Neuronal stem cell (in vitro differentiated cells): ENCODE results near the gene PSTPIP1.

Experiments used
- DNase-seq: peaks from one replicate; pipeline ENCODE4 v3.0.0-alpha.2; 2013; ENCODE audit warnings: low spot score
- H2AFZ ChIP-seq: one replicate; pipeline ENCODE4 v1.6.1; 2013; ENCODE audit warnings: mild to moderate bottlenecking, low read length, inconsistent platforms
- H2AK5ac ChIP-seq: 2 replicates; pipeline ENCODE4 v1.6.1; 2013; ENCODE audit warnings: low read depth, mild to moderate bottlenecking, inconsistent platforms, low read length, moderate library complexity, mixed read lengths
- H2BK120ac ChIP-seq: 2 replicates; pipeline ENCODE4 v1.6.1; 2013; ENCODE audit warnings: low read depth, mild to moderate bottlenecking, inconsistent platforms, low read length, moderate library complexity, mixed read lengths
- H2BK12ac ChIP-seq: one replicate; pipeline ENCODE4 v1.6.1; 2013; ENCODE audit warnings: low read length, inconsistent platforms
- H2BK15ac ChIP-seq: 2 replicates; pipeline ENCODE4 v1.6.1; 2013; ENCODE audit warnings: mild to moderate bottlenecking, low read length, inconsistent platforms, mixed read lengths
- H2BK5ac ChIP-seq: one replicate; pipeline ENCODE4 v1.6.1; 2013; ENCODE audit warnings: inconsistent platforms, mild to moderate bottlenecking, low read length, moderate library complexity
- H3K14ac ChIP-seq: one replicate; pipeline ENCODE4 v1.6.1; 2013; ENCODE audit warnings: low read length, inconsistent platforms
- H3K18ac ChIP-seq: 2 replicates; pipeline ENCODE4 v1.6.1; 2013; ENCODE audit warnings: low read length, inconsistent platforms
- H3K23ac ChIP-seq: 2 replicates; pipeline ENCODE4 v1.6.1; 2013; ENCODE audit warnings: low read depth, mild to moderate bottlenecking, mixed read lengths, low read length, inconsistent platforms; ENCODE audit not compliant: poor library complexity
- H3K27ac ChIP-seq: replicated peaks from 3 replicates; pipeline ENCODE4 v1.5.1; 2013; ENCODE audit warnings: low read length, inconsistent platforms
- H3K27me3 ChIP-seq, 3 experiments: 2 replicates each; pipeline ENCODE4 v1.6.1; 2013; ENCODE audit warnings: low read length in 3 of 3, mild to moderate bottlenecking in 2 of 3, inconsistent platforms in 1 of 3, low read depth in 1 of 3, mixed read lengths in 1 of 3, moderate library complexity in 1 of 3; ENCODE audit not compliant: control insufficient read depth in 3 of 3, insufficient read depth in 3 of 3
- H3K36me3 ChIP-seq, 2 donors: replicated peaks in 1 of 2; 2 replicates each; pipeline ENCODE4 v1.6.1; 2013; ENCODE audit warnings: low read length in 2 of 2; ENCODE audit not compliant: control insufficient read depth in 2 of 2, insufficient read depth in 2 of 2
- H3K4ac ChIP-seq: 2 replicates; pipeline ENCODE4 v1.6.1; 2013; ENCODE audit warnings: inconsistent platforms, mild to moderate bottlenecking, low read length, moderate library complexity
- H3K4me1 ChIP-seq, 2 donors: 1 replicate in 1 of 2; 2 replicates in 1 of 2; pipeline ENCODE4 v1.6.1; 2013; ENCODE audit warnings: low read length in 2 of 2, low read depth in 1 of 2; ENCODE audit not compliant: control insufficient read depth in 2 of 2, insufficient read depth in 1 of 2
- H3K4me2 ChIP-seq: one replicate; pipeline ENCODE4 v1.6.1; 2013; ENCODE audit warnings: mild to moderate bottlenecking, low read length, inconsistent platforms; ENCODE audit not compliant: insufficient read depth, poor library complexity, severe bottlenecking
- H3K4me3 ChIP-seq, 2 donors: 2 replicates each; pipeline ENCODE4 v1.5.1; 2013; ENCODE audit warnings: low read length in 2 of 2, mild to moderate bottlenecking in 2 of 2, inconsistent platforms in 1 of 2, moderate library complexity in 1 of 2
- H3K79me1 ChIP-seq: one replicate; pipeline ENCODE4 v1.6.1; 2013; ENCODE audit warnings: low read depth, mild to moderate bottlenecking, inconsistent platforms, low read length, moderate library complexity
- H3K9ac ChIP-seq: one replicate; pipeline ENCODE4 v1.6.1; 2013; ENCODE audit warnings: mild to moderate bottlenecking, low read depth, low read length, inconsistent platforms; ENCODE audit not compliant: poor library complexity
- H3K9me3 ChIP-seq, 2 donors: replicated peaks in 1 of 2; 2 replicates each; pipeline versions ENCODE3 to v1.6.1; 2013; ENCODE audit warnings: low read length in 2 of 2, mild to moderate bottlenecking in 2 of 2, inconsistent platforms in 1 of 2, low read depth in 1 of 2, mixed read lengths in 1 of 2, moderate library complexity in 1 of 2; ENCODE audit not compliant: control insufficient read depth in 2 of 2, insufficient read depth in 1 of 2
- H4K8ac ChIP-seq: one replicate; pipeline ENCODE4 v1.6.1; 2013; ENCODE audit warnings: low read depth, mild to moderate bottlenecking, inconsistent platforms, low read length, moderate library complexity
- H4K91ac ChIP-seq: one replicate; pipeline ENCODE4 v1.6.1; 2013; ENCODE audit warnings: low read length, low read depth, mild to moderate bottlenecking, inconsistent platforms; ENCODE audit not compliant: poor library complexity
- WGBS, 2 donors: extraction: QIAGEN DNeasy Blood & Tissue Kit; methylation state at CpG; one replicate each; pipeline ENCODE4 v1.1.7; 2013; ENCODE audit warnings: missing lambda C conversion rate in 2 of 2, mixed read lengths in 1 of 2; ENCODE audit not compliant: insufficient read length in 2 of 2, insufficient replicate concordance in 1 of 2; ENCODE audit errors: extremely low coverage in 2 of 2; 5-methylcytosine and 5-hydroxymethylcytosine counted together

PSTPIP1 gene

GRCh38 chr15:77035999-77036471 lies 41.1 kb downstream of the PSTPIP1 start:
- H3K27me3 ChIP-seq, result no peaks in the 10 kb centered on the region
- H3K4ac ChIP-seq, result no peak overlapping the region
- H2BK15ac ChIP-seq, result no peak overlapping the region
- H2AK5ac ChIP-seq, result no peak overlapping the region
- H3K36me3 ChIP-seq, result peaks cover 12 to 26% of the 10 kb centered on the region in 2 donors
- H4K8ac ChIP-seq, result no peak overlapping the region
- peak overlapping the region; percentile 17 for H3K14ac ChIP-seq
- no peak overlapping the region for H2BK120ac ChIP-seq
- H2BK5ac ChIP-seq, result no peak overlapping the region
- peaks cover 9 to 17% of the 10 kb centered on the region in 2 donors for H3K4me1 ChIP-seq
- no peak overlapping the region for H2BK12ac ChIP-seq
- no peak overlapping the region for H4K91ac ChIP-seq
- WGBS, 2 donors, result no CpG with 5 or more reads among the region's 13 CpGs
- peaks cover 9% of the 10 kb centered on the region for H3K79me1 ChIP-seq
- H3K27ac ChIP-seq, result no peak overlapping the region
- H3K4me2 ChIP-seq, result no peak overlapping the region
- DNase-seq, result no peak
- peak overlapping the region; percentile 75 for H3K23ac ChIP-seq
- no peaks in the 10 kb centered on the region for H3K9me3 ChIP-seq
- H3K18ac ChIP-seq, result peak overlapping the region; percentile 77
- H2AFZ ChIP-seq, result no peak overlapping the region
- H3K4me3 ChIP-seq, result peak overlapping the region in 1 of 2 donors; percentile 33
- H3K9ac ChIP-seq, result no peak overlapping the region

- H3K4me2 ChIP-seq, result no peak overlapping the region
- H3K9me3 ChIP-seq, result no peaks in the 10 kb centered on the region
- DNase-seq, result no peak
- H2BK120ac ChIP-seq, result peak overlapping the region; percentile 31
- H3K4me3 ChIP-seq, result no peak overlapping the region
- peak overlapping the region; percentile 82 for H2BK5ac ChIP-seq
- WGBS, 2 donors, result no CpG with 5 or more reads among the region's 22 CpGs
- H3K18ac ChIP-seq, result peak overlapping the region; percentile 28
- no peak overlapping the region for H3K4ac ChIP-seq
- no peak overlapping the region for H2AK5ac ChIP-seq
- peaks cover 12 to 29% of the 10 kb centered on the region in 2 donors for H3K36me3 ChIP-seq
- H3K27me3 ChIP-seq, result no peaks in the 10 kb centered on the region
- no peak overlapping the region for H3K14ac ChIP-seq
- peaks cover 2 to 11% of the 10 kb centered on the region in 2 donors for H3K4me1 ChIP-seq
- no peak overlapping the region for H2BK15ac ChIP-seq
- no peak overlapping the region for H4K91ac ChIP-seq
- peak overlapping the region; percentile 8 for H3K23ac ChIP-seq
- H3K9ac ChIP-seq, result peak overlapping the region; percentile 4
- no peak overlapping the region for H2BK12ac ChIP-seq
- peaks cover 9% of the 10 kb centered on the region for H3K79me1 ChIP-seq
- no peak overlapping the region for H2AFZ ChIP-seq
- no peak overlapping the region for H3K27ac ChIP-seq
- H4K8ac ChIP-seq, result peak overlapping the region; percentile 43
Observed at GRCh38 chr15:77036537-77037387, 41.8 kb downstream of the PSTPIP1 start.

GRCh38 chr15:77037388-77038209 lies 42.7 kb downstream of the PSTPIP1 start:
- Histone ChIP-seq H3K4me1 (peaks cover 0 to 11% of the 10 kb centered on the region in 2 donors), H3K23ac (peak overlapping the region; percentile 8), H3K4ac (no peak overlapping the region), H3K36me3 (peaks cover 16 to 37% of the 10 kb centered on the region in 2 donors), H3K18ac (peak overlapping the region; percentile 13), H2AK5ac (no peak overlapping the region), H2BK12ac (no peak overlapping the region), H4K8ac (no peak overlapping the region), H3K4me3 (peak overlapping the region in 1 of 2 donors; percentile 22), H4K91ac (no peak overlapping the region), H3K14ac (peak overlapping the region; percentile 31), H3K4me2 (peak overlapping the region; percentile 0), H3K27me3 (no peaks in the 10 kb centered on the region), H2BK15ac (no peak overlapping the region), H2BK120ac (no peak overlapping the region), H3K27ac (no peak overlapping the region), H2BK5ac (peak overlapping the region; percentile 82), H2AFZ (no peak overlapping the region), H3K79me1 (peaks cover 9% of the 10 kb centered on the region), H3K9ac (no peak overlapping the region), H3K9me3 (no peaks in the 10 kb centered on the region)
- no peak for DNase-seq
- WGBS, 2 donors, result no CpG with 5 or more reads among the region's 12 CpGs
